Stimulated activated naive B cell treated with anti-CD40 and anti-IgM and Interleukin-4, amounts not matched to agents 10 μg/mL and 1 μg/mL and 100 μg/mL, for 72 hours (primary cell): Measurements from ENCODE around the gene FHL2.

Experiments used
- ATAC-seq, 2 donors: fragments of 150-1000 bp; cut with Tn5 transposase; replicated peaks; 2 replicates each; pipeline ENCODE4 v1.10.0; 2021; ENCODE audit warnings: moderate library complexity in 1 of 2
- DNase-seq: peaks from one replicate; pipeline ENCODE4 v3.0.0; 2021
- H3K27ac Mint-ChIP-seq: one replicate; pipeline ENCODE4 v1.8.0; 2022; ENCODE audit warnings: mild to moderate bottlenecking, mixed read lengths
- H3K27me3 Mint-ChIP-seq, 2 donors: one replicate each; pipeline ENCODE4 v1.8.0; 2022; ENCODE audit warnings: mixed read lengths in 2 of 2
- H3K36me3 Mint-ChIP-seq, 2 donors: one replicate each; pipeline ENCODE4 v1.8.0; 2022; ENCODE audit warnings: mixed read lengths in 2 of 2, mild to moderate bottlenecking in 1 of 2
- H3K4me1 Mint-ChIP-seq, 2 donors: one replicate each; pipeline ENCODE4 v1.8.0; 2022; ENCODE audit warnings: mixed read lengths in 2 of 2, mild to moderate bottlenecking in 1 of 2
- H3K4me3 Mint-ChIP-seq, 2 donors: one replicate each; pipeline ENCODE4 v1.8.0; 2022; ENCODE audit warnings: mild to moderate bottlenecking in 2 of 2, mixed read lengths in 2 of 2, moderate library complexity in 1 of 2
- H3K9me3 Mint-ChIP-seq, 2 donors: one replicate each; pipeline ENCODE4 v1.8.0; 2022; ENCODE audit warnings: mixed read lengths in 2 of 2, mild to moderate bottlenecking in 1 of 2

Gene FHL2

GRCh38 chr2:105411720-105412407 is 13.0 kb upstream of the FHL2 start:
- peaks cover 20 to 35% of the 10 kb centered on the region in 2 donors for H3K27me3 Mint-ChIP-seq
- H3K4me1 Mint-ChIP-seq = peaks cover 6 to 9% of the 10 kb centered on the region in 2 donors
- H3K36me3 Mint-ChIP-seq = no peaks in the 10 kb centered on the region
- DNase-seq (no peak), ATAC-seq (no peak)
- no peak overlapping the region for H3K27ac Mint-ChIP-seq
- H3K9me3 Mint-ChIP-seq = no peaks in the 10 kb centered on the region
- no peak overlapping the region for H3K4me3 Mint-ChIP-seq

GRCh38 chr2:105410554-105410953 is 11.7 kb upstream of the FHL2 start:
- H3K36me3 Mint-ChIP-seq = no peaks in the 10 kb centered on the region
- ATAC-seq (no peak), DNase-seq (no peak)
- peaks cover 6 to 9% of the 10 kb centered on the region in 2 donors for H3K4me1 Mint-ChIP-seq
- H3K9me3 Mint-ChIP-seq = no peaks in the 10 kb centered on the region
- H3K27me3 Mint-ChIP-seq = peaks cover 30 to 43% of the 10 kb centered on the region in 2 donors
- no peak overlapping the region for H3K27ac Mint-ChIP-seq
- H3K4me3 Mint-ChIP-seq = no peak overlapping the region

GRCh38 chr2:105409717-105410116 is 10.9 kb upstream of the FHL2 start:
- no peaks in the 10 kb centered on the region for H3K36me3 Mint-ChIP-seq
- H3K4me3 Mint-ChIP-seq = no peak overlapping the region
- peaks cover 6 to 9% of the 10 kb centered on the region in 2 donors for H3K4me1 Mint-ChIP-seq
- ATAC-seq (no peak), DNase-seq (no peak)
- H3K9me3 Mint-ChIP-seq = no peaks in the 10 kb centered on the region
- no peak overlapping the region for H3K27ac Mint-ChIP-seq
- peaks cover 28 to 44% of the 10 kb centered on the region in 2 donors for H3K27me3 Mint-ChIP-seq

GRCh38 chr2:105407946-105408743 is 9.3 kb upstream of the FHL2 start:
- no peak overlapping the region for H3K27ac Mint-ChIP-seq
- H3K4me1 Mint-ChIP-seq = peaks cover 6 to 8% of the 10 kb centered on the region in 2 donors
- ATAC-seq (no peak), DNase-seq (no peak)
- H3K9me3 Mint-ChIP-seq = no peaks in the 10 kb centered on the region
- H3K4me3 Mint-ChIP-seq = no peak overlapping the region
- peaks cover 40 to 46% of the 10 kb centered on the region in 2 donors for H3K27me3 Mint-ChIP-seq
- no peaks in the 10 kb centered on the region for H3K36me3 Mint-ChIP-seq

GRCh38 chr2:105406221-105406620 is 7.4 kb upstream of the FHL2 start:
- ATAC-seq (no peak), DNase-seq (no peak)
- H3K36me3 Mint-ChIP-seq = no peaks in the 10 kb centered on the region
- no peak overlapping the region for H3K27ac Mint-ChIP-seq
- H3K4me3 Mint-ChIP-seq = no peak overlapping the region
- no peaks in the 10 kb centered on the region for H3K4me1 Mint-ChIP-seq
- H3K27me3 Mint-ChIP-seq = peaks cover 35 to 43% of the 10 kb centered on the region in 2 donors
- H3K9me3 Mint-ChIP-seq = no peaks in the 10 kb centered on the region

GRCh38 chr2:105405291-105405690 is 6.4 kb upstream of the FHL2 start:
- Mint-ChIP-seq H3K27ac (no peak overlapping the region), H3K4me1 (no peaks in the 10 kb centered on the region), H3K36me3 (no peaks in the 10 kb centered on the region), H3K27me3 (peaks cover 35 to 51% of the 10 kb centered on the region in 2 donors), H3K4me3 (no peak overlapping the region), H3K9me3 (no peaks in the 10 kb centered on the region)
- no peak for DNase-seq
- ATAC-seq = no peak

GRCh38 chr2:105404736-105405135 is 5.9 kb upstream of the FHL2 start:
- peaks cover 39 to 56% of the 10 kb centered on the region in 2 donors for H3K27me3 Mint-ChIP-seq
- H3K4me3 Mint-ChIP-seq = no peak overlapping the region
- no peaks in the 10 kb centered on the region for H3K36me3 Mint-ChIP-seq
- no peaks in the 10 kb centered on the region for H3K9me3 Mint-ChIP-seq
- DNase-seq (no peak), ATAC-seq (no peak)
- no peak overlapping the region for H3K27ac Mint-ChIP-seq
- no peaks in the 10 kb centered on the region for H3K4me1 Mint-ChIP-seq

- H3K4me1 Mint-ChIP-seq = no peaks in the 10 kb centered on the region
- no peak overlapping the region for H3K4me3 Mint-ChIP-seq
- ATAC-seq = no peak
- H3K9me3 Mint-ChIP-seq = no peaks in the 10 kb centered on the region
- peak overlapping the region; percentile 14 for H3K27ac Mint-ChIP-seq
- H3K27me3 Mint-ChIP-seq = peaks cover 41 to 60% of the 10 kb centered on the region in 2 donors
- DNase-seq = no peak
- no peaks in the 10 kb centered on the region for H3K36me3 Mint-ChIP-seq
Observed at GRCh38 chr2:105403783-105404698, 5.2 kb upstream of the FHL2 start.

GRCh38 chr2:105403241-105403782 is 4.5 kb upstream of the FHL2 start:
- Mint-ChIP-seq H3K27ac (no peak overlapping the region), H3K27me3 (peaks cover 39 to 58% of the 10 kb centered on the region in 2 donors), H3K4me1 (peaks cover 3 to 6% of the 10 kb centered on the region in 2 donors), H3K9me3 (no peaks in the 10 kb centered on the region), H3K36me3 (no peaks in the 10 kb centered on the region), H3K4me3 (no peak overlapping the region)
- no peak for ATAC-seq
- DNase-seq = no peak

GRCh38 chr2:105402809-105403208 is 4.0 kb upstream of the FHL2 start:
- ATAC-seq (no peak), DNase-seq (no peak)
- Mint-ChIP-seq H3K4me1 (peaks cover 3 to 10% of the 10 kb centered on the region in 2 donors), H3K27me3 (peaks cover 41 to 62% of the 10 kb centered on the region in 2 donors), H3K9me3 (no peaks in the 10 kb centered on the region), H3K4me3 (no peak overlapping the region), H3K36me3 (no peaks in the 10 kb centered on the region), H3K27ac (no peak overlapping the region)

- Mint-ChIP-seq H3K4me1 (peaks cover 3 to 10% of the 10 kb centered on the region in 2 donors), H3K36me3 (no peaks in the 10 kb centered on the region), H3K27me3 (peaks cover 41 to 67% of the 10 kb centered on the region in 2 donors), H3K9me3 (no peaks in the 10 kb centered on the region), H3K4me3 (no peak overlapping the region), H3K27ac (no peak overlapping the region)
- DNase-seq = no peak
- ATAC-seq = no peak
Observed at GRCh38 chr2:105401867-105402266, 3.0 kb upstream of the FHL2 start.

GRCh38 chr2:105400138-105400540 is 1.3 kb upstream of the FHL2 start:
- Mint-ChIP-seq H3K36me3 (no peaks in the 10 kb centered on the region), H3K27ac (no peak overlapping the region), H3K4me1 (peaks cover 3 to 10% of the 10 kb centered on the region in 2 donors), H3K4me3 (no peak overlapping the region), H3K27me3 (peaks cover 44 to 65% of the 10 kb centered on the region in 2 donors), H3K9me3 (no peaks in the 10 kb centered on the region)
- no peak for DNase-seq
- no peak for ATAC-seq

- H3K4me1 Mint-ChIP-seq = peaks cover 3 to 10% of the 10 kb centered on the region in 2 donors
- ATAC-seq (no peak), DNase-seq (no peak)
- no peaks in the 10 kb centered on the region for H3K9me3 Mint-ChIP-seq
- no peak overlapping the region for H3K27ac Mint-ChIP-seq
- peaks cover 44 to 70% of the 10 kb centered on the region in 2 donors for H3K27me3 Mint-ChIP-seq
- peak overlapping the region in 1 of 2 donors; percentile 11 for H3K4me3 Mint-ChIP-seq
- no peaks in the 10 kb centered on the region for H3K36me3 Mint-ChIP-seq
Observed at GRCh38 chr2:105399207-105399861, 483 bp upstream of the FHL2 start.
